ENCODE data around the gene SLC12A1. TPM values are rescaled to one million over a fixed set of nuclear protein-coding genes. Genes with fewer than 3 reads are reported as not detected.
A peak's percentile ranks its signal among the peaks of the same experiment; 100 is the strongest.

The SLC12A1 gene
- total RNA-seq, 1 donor from 2014 or later = not detected

GRCh38 chr15:48177766-48178647 lies 28.1 kb upstream of the SLC12A1 start, which contains the start of gene MYEF2:
Gene MYEF2, minus strand, starts transcription at chr15:48178295. Its CDS starts 58 bp downstream, at chr15:48178237.
- H3K27me3 ChIP-seq = no peaks in the 10 kb centered on the region
- peaks cover 51% of the 10 kb centered on the region for H3K79me2 ChIP-seq (ENCODE audit: low read depth)
- peak within 1 kb of the TSS; percentile 82 for H3K4me2 ChIP-seq
- H3K4me3 Mint-ChIP-seq = peak within 1 kb of the TSS; percentile 99
- H3K9ac ChIP-seq = peak within 1 kb of the TSS; percentile 92
- H3K9me3 ChIP-seq (ENCODE audit: low read depth) = no peaks in the 10 kb centered on the region
- peak within 1 kb of the TSS; percentile 100 for H3K27ac Mint-ChIP-seq
- peaks cover 23% of the 10 kb centered on the region for H3K4me1 Mint-ChIP-seq
- H3K4me1 ChIP-seq = peaks cover 27% of the 10 kb centered on the region
- peak within 1 kb of the TSS; percentile 95 for H2AFZ ChIP-seq (replicated peaks)
- TF ChIP-seq EZH2phosphoT487 (IDR thresholded peaks at IDR 0.05) = no peak
- peak; percentile 20 for TF ChIP-seq EZH2 (IDR thresholded peaks at IDR 0.05)
- TF ChIP-seq, protein P1, sequence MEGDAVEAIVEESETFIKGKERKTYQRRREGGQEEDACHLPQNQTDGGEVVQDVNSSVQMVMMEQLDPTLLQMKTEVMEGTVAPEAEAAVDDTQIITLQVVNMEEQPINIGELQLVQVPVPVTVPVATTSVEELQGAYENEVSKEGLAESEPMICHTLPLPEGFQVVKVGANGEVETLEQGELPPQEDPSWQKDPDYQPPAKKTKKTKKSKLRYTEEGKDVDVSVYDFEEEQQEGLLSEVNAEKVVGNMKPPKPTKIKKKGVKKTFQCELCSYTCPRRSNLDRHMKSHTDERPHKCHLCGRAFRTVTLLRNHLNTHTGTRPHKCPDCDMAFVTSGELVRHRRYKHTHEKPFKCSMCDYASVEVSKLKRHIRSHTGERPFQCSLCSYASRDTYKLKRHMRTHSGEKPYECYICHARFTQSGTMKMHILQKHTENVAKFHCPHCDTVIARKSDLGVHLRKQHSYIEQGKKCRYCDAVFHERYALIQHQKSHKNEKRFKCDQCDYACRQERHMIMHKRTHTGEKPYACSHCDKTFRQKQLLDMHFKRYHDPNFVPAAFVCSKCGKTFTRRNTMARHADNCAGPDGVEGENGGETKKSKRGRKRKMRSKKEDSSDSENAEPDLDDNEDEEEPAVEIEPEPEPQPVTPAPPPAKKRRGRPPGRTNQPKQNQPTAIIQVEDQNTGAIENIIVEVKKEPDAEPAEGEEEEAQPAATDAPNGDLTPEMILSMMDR (IDR thresholded peaks at IDR 0.05) = peak; percentile 28
- H3K9me3 Mint-ChIP-seq = peaks cover 21% of the 10 kb centered on the region
- peaks cover 7% of the 10 kb centered on the region for H3K27me3 Mint-ChIP-seq (ENCODE audit: insufficient read depth, low read depth)
- H4K20me1 ChIP-seq (ENCODE audit: low read depth) = peaks cover 44% of the 10 kb centered on the region
- H3K4me3 ChIP-seq = peak within 1 kb of the TSS; percentile 92
- peak; percentile 95 for DNase-seq (ENCODE audit: low spot score)
- peaks cover 17% of the 10 kb centered on the region for H3F3A ChIP-seq (ENCODE audit: low read depth)
- H3K36me3 ChIP-seq = no peaks in the 10 kb centered on the region
- peak within 1 kb of the TSS; percentile 88 for H3K27ac ChIP-seq
- peaks cover 34% of the 10 kb centered on the region for H3K36me3 Mint-ChIP-seq

DNA sequence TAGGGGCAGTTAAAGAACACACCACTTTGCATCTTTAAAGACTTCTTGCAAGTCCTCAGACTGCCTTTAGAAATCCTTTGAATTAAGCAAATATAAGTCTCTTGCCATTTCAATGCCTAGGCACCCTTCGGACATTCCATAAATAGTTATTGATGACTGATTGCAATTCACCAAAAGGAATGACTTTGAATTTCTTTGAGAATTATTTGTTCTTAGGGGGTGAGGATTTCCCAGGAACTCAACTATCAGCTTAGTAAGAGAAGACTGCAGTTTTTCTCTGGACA lies 27.5 kb upstream of the SLC12A1 start:
- H3K36me3 Mint-ChIP-seq = peaks cover 28% of the 10 kb centered on the region
- peaks cover 16% of the 10 kb centered on the region for H3K9me3 Mint-ChIP-seq
- Histone ChIP-seq H2AFZ (replicated peaks) (peak overlapping the region; percentile 95), H3K9me3 (ENCODE audit: low read depth) (no peaks in the 10 kb centered on the region), H3K27me3 (no peaks in the 10 kb centered on the region), H3K36me3 (no peaks in the 10 kb centered on the region), H3K9ac (peak overlapping the region; percentile 92), H3K27ac (no peak overlapping the region), H3K4me2 (peak overlapping the region; percentile 82), H4K20me1 (ENCODE audit: low read depth) (peaks cover 38% of the 10 kb centered on the region), H3F3A (ENCODE audit: low read depth) (peaks cover 17% of the 10 kb centered on the region), H3K4me3 (peak overlapping the region; percentile 92), H3K79me2 (ENCODE audit: low read depth) (peaks cover 45% of the 10 kb centered on the region), H3K4me1 (peaks cover 27% of the 10 kb centered on the region)
- peaks cover 7% of the 10 kb centered on the region for H3K27me3 Mint-ChIP-seq (ENCODE audit: insufficient read depth, low read depth)
- DNase-seq (ENCODE audit: low spot score) = no peak
- peaks cover 23% of the 10 kb centered on the region for H3K4me1 Mint-ChIP-seq
- H3K4me3 Mint-ChIP-seq = peak overlapping the region; percentile 84
- peak overlapping the region; percentile 63 for H3K27ac Mint-ChIP-seq
- TF ChIP-seq, protein P1 (IDR thresholded peaks at IDR 0.05) = no peak
- TF ChIP-seq EZH2 (IDR thresholded peaks at IDR 0.05) (no peak), EZH2phosphoT487 (IDR thresholded peaks at IDR 0.05) (no peak)

- H3K4me1 ChIP-seq = peaks cover 5% of the 10 kb centered on the region
Measured at GRCh38 chr15:48182749-48183148, 23.4 kb upstream of the SLC12A1 start.

More at GRCh38 chr15:48182749-48183148, 23.4 kb upstream of the SLC12A1 start:
- DNase-seq (ENCODE audit: low spot score) = no peak
- Mint-ChIP-seq H3K27ac (no peak overlapping the region), H3K27me3 (ENCODE audit: insufficient read depth, low read depth) (peaks cover 5% of the 10 kb centered on the region), H3K36me3 (no peaks in the 10 kb centered on the region), H3K4me1 (peaks cover 8% of the 10 kb centered on the region), H3K4me3 (no peak overlapping the region), H3K9me3 (no peaks in the 10 kb centered on the region)
- Histone ChIP-seq H3K9me3 (ENCODE audit: low read depth) (no peaks in the 10 kb centered on the region), H3F3A (ENCODE audit: low read depth) (peaks cover 13% of the 10 kb centered on the region), H3K27me3 (no peaks in the 10 kb centered on the region), H3K4me2 (no peak overlapping the region), H3K27ac (no peak overlapping the region), H3K79me2 (ENCODE audit: low read depth) (peaks cover 3% of the 10 kb centered on the region), H3K9ac (no peak overlapping the region), H3K4me3 (no peak overlapping the region), H3K36me3 (no peaks in the 10 kb centered on the region), H4K20me1 (ENCODE audit: low read depth) (no peaks in the 10 kb centered on the region), H2AFZ (replicated peaks) (peak overlapping the region; percentile 45)
- TF ChIP-seq, protein P1 (IDR thresholded peaks at IDR 0.05) = no peak
- no peak for TF ChIP-seq EZH2phosphoT487 (IDR thresholded peaks at IDR 0.05)
- no peak for TF ChIP-seq EZH2 (IDR thresholded peaks at IDR 0.05)
